Activated CD8-positive, alpha-beta memory T cell treated with anti-CD3 and anti-CD28 coated beads for 4 hours (primary cell): ENCODE measurements around the gene COL4A2.

ENCODE experiments used
- DNase-seq, 2 donors: peaks; one replicate each; pipeline ENCODE4 v3.0.0-alpha.2; 2020; ENCODE audit warnings: low read depth in 2 of 2

The COL4A2 gene

DNA sequence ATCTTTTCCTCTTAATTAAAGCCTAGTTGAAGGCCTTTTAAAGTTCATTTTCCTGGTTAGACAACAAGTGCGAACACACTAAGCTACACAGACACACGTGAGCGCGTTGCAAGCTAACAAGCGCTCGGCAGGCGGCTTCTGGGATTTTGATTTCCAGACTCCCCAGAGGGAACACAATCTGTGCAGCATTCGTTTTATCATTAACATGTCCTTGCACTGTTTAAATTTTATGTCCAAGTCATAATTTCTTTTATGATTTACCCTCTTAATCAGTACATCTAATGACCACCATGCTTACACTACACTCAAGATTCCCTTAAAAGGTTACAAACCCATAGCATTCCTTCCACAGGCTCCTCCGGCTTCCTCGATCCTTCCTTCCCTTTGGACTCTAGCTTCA lies 16.9 kb upstream of the COL4A2 start:
- DNase-seq = no peak

DNA sequence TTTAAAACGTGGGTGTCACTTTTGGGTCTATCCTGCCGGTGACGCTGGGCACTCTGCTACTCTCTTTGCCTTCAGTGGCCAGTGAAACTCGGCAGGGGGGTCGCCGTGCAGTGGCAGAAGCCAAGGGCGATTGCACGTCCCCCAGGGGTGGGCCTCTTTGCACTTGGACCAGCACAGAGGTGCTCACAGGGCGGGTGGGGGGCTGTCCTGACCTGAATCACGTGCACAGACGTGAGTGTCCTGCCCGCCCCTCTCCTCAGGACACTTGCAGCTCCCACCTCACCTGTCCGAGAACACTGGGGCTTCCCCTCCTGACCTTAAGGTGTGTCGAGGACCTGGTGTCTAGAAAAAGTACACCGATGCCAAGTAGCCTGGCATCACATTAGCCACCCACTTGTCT lies 16.3 kb upstream of the COL4A2 start:
- DNase-seq = no peak

DNA sequence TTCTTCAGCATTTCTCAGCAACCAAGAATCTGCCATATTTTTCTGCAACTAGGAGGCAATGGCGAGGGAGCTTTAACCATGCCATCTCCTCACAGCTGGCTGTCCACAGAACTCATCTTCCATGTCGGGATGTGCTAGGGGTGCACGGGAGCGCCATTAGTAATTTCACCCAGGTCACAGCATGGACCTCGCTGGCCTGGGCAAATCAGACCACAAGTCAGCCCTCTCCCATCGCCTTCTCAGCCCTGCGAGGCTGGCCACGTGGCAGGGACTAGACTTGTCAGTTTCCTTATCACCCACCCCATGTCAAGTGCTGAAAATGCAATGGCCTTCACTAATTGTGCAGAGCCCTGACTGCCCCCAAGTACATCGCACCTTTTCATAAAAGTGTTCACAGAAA lies 15.8 kb upstream of the COL4A2 start:
- DNase-seq = no peak

DNA sequence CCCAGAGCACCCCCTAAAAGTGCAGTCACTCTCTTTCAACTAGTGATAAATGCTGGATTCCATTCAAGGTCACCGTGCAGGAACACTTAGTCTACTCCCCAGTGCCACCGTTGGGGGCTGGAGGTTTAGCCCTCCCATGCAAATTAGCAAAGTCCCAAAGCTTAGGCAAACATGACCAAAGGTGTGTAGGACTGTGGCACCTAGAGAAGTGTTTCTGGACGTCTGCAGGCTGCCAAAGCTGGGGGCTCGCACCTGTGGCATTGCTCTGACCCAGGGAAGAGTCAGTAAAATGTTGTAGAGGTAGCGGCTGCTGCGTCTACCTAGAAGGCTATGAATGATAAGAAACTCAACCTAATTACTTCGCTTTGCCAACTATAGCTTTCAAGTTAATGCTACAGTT lies 14.0 kb upstream of the COL4A2 start:
- no peak for DNase-seq

DNA sequence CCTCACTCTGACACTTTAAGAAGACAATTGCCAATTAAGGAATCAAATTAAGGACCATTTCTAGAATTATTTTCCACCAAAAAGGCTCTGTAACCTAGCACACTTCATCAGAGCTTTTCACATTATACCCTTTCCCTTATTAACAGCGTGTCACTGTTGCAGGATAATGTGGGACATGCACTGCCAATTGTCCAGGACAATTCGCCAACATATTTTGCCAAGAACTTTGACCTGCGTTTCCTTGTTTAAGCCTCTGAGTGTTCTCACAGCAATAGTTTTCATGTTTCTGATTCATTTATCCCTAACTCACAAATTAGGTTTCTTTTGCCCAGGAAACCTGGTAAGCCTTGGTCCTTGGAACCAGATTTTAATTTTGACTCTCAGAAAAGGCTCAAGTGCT lies 13.4 kb upstream of the COL4A2 start:
- DNase-seq = no peak

DNA sequence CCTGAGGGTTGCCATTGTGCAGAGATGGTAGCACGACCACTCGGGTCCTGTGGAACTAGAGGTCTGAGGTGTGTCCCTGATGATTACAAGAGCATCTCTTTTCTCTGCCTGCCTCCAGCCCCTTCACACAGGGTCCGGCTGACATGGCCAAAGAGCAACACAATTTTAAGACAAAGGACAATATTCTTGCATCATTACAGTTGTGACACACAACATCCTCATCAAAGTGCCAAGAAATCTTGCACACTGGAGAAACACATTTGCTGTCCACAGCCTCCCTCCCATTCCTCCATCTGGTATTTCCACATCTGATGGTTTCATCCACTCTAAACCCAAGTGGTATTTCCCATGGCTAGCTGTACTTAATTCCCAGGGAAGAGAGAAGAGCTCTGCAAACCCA lies 12.9 kb upstream of the COL4A2 start:
- DNase-seq = no peak

DNA sequence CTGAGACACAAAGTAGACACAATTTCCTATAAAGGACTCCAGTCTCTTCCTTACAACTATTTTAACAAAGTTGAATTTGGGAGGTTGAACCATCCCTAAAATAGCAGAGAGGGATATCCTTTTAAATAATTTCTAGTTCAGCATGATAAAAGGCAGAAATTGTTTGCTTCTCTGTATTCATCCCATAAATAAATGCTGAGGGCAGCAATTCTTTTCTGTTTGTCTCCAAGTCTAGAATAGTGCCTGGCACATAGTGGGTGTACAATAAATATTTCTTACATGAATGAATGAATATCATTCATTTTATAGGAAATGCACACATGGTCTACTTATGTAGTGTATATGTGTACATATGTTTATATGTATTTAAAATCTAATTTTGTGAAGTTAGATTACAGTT lies 12.5 kb upstream of the COL4A2 start:
- DNase-seq = no peak

DNA sequence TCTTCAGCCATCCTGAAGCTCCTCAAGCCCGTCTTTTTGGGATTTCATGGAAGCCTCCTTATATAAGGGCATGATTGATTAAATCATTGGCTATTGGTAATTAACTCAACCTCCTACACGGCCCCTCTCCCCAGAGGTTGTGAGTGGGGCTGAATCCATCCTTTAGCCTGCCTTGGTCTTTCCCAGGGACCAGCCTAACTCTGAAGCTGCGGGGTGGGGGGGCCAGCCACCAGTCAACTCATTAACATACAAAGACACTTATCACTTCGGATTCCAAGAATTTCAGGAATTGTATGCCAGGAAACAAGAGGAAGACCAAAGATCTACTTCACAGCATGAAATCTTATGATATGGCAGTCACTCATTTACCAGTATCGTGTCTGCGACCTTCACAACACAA lies 10.1 kb upstream of the COL4A2 start:
- DNase-seq = no peak

DNA sequence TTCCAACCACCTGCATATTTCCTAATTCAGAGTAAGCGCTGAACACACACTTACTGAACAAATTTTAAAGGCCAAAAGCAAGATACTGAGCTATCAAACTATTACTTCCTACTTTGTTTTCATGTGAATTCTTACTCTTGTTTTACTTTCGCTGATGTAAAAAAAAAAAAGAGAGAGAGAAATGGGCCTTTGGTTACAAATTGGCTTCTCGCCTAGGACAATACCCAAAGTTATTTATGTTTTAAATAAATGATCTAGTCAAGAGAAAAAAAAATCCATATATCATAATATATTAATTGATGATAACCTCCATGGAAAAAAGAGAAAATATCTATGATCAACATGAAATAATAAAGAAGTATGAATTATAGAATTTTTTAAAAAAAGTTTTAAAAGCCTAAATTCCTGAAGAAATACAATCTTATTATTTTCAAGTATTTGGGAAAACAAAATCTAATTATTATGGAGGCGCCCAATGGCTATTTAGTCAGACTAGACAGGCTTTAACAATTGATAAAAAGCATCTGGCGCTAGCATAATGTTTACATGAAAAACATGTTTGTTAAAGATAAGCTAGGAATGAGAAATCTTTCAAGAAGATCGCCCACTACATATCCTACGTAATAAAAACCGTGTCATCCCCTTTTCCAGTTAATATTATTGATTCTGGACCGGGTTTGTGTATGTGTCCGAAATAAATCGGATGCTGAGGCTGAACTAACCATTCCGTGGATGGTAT lies 9.1 kb upstream of the COL4A2 start:
- no peak for DNase-seq

DNA sequence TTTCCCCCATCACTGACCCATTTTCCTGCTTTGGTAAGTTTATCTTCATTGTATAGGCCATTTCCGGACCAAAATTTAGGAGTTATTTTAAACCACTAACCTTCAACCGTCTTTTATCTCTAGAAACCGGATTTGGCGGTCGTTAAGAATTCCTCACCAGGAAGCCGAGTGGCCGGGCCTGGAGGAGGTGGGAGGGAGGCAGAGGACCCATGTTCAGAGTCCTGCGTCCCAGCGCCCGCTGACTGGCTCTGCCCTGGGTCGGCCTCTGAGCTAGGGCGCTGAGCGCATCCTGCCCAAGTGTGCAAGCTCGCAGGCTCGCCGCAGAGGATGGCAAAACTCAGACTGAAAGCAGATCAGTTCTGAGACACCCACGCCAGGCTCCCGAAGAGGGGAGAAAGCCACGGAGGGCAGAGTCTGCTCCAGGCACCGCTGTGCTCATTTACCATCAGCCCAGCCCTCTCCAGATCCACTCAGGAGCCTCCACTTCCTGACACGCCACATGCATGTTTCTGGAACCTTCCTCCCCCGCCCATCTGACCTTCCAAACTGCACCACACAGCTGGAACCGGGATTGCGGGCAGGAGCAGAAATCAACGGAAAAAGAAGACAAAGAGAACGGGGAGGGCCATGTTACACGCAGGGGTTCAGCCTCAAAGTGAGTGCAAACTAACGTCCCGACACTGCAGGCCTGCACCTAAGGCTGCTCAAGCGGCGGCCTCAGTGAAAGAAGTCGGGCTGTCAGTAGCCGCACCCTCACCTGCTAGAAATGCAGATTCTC lies 8.4 kb upstream of the COL4A2 start:
- DNase-seq = no peak

DNA sequence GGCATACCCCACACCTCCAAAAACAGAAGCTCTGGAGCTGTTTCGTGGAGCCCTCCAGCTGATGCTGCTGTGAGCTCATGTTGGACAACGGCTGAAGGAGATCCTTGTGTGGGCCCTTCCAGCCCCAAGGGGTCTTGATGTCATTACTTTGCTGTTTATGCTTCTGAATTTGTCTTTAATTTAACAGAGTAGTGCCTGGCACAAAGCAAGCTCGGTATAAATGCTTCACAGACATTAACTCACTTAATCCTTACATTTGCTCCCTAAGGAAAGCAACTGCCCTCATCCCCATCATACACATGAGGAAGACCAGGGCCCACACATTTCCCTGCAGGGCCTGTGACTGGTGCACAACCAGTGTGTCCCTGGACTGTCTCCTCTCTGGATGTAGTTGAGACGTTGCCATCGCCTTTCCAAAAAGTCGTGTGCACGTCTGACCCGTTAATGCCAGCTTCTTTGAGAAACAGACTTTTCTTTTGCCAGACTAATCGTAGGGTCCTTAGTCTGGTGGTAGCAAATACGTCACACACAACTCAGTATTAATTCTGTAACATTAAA lies 7.7 kb upstream of the COL4A2 start:
- no peak for DNase-seq

DNA sequence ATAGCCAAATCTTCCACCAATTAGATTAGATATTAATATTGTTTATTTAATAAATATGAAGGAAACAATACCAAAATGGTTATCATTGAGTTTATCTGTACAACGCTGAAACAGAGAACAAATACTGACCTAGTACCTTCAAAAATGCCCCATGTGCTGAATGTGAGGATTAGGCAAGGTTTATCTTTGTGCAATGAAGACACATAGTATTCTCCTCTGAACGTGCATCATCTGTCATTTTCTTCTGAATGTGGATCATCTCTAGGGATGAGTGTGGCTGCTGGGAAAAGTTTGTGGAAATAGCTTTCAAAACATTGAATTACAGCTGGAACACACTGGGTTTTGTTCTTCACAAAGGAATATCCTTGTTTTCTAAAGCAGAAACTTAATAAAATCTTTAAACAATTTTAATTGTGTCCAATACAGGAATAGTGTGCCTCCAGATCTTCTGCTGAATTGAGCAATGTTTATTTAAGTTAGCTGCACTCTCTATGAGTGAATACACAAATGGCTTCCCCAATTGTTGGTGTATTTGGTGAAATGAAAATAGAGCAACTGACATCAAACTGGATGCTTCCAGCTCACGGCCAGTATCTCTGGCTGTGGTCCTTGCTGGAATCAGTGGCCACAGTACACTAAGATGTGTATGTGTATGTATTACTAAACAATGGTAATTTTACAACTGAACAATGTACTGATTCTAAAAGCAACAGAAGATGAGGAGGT lies 6.8 kb upstream of the COL4A2 start:
- no peak for DNase-seq

DNA sequence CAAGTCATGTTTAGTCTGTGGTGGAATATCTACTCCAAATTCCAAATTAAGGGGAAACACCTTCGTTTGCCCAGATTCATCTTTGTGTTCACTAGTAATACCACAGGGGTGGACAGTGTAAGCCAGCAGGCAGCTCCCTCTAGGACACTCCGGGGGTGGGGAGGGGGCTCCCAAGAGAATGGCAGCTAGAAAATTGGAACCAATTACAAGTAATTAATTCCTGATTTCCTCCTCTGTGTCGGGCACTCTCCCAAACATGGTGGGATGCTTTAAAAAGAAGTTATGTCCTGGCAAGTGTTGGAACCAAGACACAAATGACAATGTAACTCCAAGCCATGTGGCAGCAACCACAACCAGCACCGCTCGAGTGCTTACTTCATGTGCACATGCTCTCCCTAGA lies 6.0 kb upstream of the COL4A2 start:
- no peak for DNase-seq

DNA sequence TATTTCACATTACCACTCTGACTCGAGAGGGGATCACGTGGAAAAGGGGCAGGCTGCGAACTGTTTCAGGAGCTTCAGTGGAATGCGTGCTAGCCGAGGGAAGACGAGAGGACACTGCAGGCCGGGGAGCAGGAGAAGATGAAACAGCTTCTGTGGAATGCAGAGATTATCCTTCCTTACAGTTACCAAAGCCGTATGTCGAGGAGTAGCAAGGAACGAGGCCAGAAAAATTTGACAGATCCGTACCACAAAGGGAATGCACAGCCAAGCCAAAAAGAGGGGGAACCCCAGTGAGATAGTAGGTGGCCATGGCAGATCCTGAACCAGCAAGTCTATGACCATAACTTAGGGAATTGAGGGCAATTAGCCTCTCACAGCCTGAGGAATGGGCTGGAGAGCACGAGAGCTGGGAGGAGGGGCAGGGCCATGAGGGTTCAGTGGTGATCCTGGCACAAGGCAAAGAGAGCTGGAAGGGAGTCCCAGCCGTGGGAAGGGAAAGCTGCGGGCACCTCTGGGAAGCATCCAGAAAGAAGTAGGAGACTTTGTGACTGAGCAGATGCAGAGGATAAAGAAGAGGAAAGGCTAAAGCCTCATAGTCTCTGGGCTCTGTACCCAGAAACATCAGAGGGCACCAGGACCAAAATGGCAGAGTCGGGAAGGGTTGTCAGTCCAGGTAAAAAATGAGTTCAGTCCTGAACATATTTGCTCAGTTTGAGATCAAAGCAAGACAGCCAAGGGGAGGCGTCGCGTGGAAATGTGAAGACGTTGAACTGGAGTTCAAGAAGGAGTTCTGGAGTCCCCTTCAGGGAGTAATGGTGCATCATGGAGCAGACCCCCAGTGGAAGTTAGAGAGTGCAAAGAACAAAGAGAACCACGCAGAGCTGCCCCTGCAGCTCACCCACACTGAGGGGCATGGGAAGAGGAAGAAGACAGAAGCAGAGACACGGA lies 5.2 kb upstream of the COL4A2 start:
- no peak for DNase-seq

DNA sequence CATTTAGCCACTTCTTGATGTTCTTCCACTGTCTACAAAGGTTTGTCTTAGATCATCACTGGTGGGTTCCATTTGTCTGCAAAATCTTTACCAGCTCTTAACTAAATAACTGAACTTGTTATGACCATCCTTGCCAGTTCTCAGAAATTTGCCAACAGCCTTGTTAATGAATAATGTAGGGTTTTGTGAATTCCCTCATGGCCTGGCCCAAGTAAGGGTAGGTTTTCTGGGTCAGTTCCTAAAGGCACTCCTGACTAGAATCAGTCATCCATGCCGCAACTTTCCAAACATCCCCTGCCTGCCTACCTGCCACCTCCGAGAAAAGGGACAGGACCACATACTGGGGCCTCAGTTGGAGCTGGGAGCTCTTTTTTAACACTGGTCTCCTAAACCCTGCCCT lies 4.1 kb upstream of the COL4A2 start:
- DNase-seq = no peak

DNA sequence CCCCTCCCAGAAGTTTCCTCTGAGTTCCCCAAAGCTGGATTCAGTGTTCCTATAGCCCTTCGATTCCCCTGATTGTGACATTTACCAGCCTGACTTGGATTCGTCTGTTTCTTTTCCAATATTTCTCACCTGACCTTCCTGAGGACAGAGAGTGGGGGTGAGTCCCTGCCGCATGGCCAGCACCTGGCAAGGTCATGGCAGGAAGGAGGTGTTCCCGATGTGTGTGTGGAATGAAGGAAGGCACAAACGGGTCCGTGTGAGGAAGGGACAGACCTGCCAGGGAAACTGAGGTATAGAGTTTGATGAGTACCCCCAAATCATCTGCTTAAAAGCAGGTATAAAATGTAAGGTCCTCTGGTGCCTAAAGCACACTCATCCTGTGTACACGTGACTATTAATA lies 3.4 kb upstream of the COL4A2 start:
- no peak for DNase-seq

DNA sequence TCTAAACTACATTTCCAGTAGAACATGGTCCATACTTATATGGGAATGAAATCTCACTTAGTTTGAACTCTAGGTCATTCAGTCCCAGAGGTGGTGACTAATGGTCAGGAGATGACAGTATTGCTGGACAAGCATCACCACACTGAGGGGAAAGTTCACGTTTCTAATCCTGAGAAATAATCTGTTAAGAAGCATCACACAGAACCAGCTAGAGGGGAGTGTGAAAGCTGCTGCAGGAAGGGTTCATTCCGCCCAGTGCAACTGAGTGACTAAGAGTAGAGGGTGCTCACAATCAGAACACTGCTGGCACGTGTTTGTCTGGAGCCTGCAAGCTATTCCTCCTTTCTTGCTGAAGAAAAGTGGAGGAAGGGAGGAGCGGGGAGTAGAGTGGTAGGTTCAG lies 2.8 kb upstream of the COL4A2 start:
- no peak for DNase-seq

DNA sequence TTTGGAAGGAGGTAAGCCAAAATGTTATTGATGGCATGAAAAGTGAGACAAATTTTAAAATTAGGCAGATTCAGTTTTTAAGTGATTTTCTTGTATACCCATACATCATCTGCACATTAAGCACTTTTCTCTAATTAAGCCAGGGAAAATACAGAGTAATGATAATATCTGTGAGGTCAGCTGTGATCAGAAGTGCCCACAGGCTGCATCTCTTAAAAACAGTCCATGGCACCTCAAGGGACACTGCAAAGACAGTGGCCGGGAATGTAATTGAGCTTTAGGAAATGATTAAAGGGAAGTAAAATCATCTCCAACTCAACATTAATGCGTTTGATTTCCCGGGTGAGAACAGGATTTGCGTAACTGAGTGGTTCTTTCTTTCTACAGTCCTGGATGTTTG lies 2.1 kb upstream of the COL4A2 start:
- no peak for DNase-seq

DNA sequence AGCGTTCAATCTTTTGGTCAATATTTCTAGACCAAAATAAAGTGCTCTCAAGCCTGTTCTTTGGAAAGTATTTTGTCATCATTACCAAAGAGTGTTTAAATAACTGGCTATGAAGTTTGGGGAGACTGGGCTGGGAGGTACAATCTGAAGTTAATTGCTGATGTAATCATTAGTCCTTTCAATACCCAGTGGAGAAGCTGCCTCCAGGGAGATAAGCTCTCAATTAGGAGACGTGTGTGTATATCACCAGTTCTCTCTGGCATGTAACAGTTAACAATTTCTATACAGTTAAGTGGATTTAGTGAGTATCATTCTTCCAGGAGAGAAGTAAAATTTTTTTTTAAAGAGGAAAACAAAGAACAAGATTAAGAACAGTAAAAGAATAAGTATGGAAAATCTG lies 1.5 kb upstream of the COL4A2 start:
- DNase-seq = no peak

DNA sequence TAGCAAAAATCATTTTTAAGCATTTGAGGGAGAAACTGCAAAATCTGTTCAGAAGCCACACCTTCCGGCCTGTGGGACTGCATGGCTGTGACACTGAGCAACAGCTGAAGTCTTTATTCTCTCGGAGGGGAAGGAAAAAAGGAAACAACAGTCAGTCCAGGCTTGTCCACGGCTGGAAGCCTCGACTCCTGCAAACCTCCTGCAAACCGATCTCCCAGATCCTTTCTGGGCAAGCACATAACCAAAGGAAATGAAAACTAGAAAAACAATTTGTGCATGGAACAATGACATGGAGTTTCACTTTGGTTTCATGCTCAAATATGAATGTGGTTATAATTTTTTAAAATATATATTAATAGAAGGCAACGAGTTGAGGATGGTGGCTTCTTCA lies 1.1 kb upstream of the COL4A2 start:
- no peak for DNase-seq

DNA sequence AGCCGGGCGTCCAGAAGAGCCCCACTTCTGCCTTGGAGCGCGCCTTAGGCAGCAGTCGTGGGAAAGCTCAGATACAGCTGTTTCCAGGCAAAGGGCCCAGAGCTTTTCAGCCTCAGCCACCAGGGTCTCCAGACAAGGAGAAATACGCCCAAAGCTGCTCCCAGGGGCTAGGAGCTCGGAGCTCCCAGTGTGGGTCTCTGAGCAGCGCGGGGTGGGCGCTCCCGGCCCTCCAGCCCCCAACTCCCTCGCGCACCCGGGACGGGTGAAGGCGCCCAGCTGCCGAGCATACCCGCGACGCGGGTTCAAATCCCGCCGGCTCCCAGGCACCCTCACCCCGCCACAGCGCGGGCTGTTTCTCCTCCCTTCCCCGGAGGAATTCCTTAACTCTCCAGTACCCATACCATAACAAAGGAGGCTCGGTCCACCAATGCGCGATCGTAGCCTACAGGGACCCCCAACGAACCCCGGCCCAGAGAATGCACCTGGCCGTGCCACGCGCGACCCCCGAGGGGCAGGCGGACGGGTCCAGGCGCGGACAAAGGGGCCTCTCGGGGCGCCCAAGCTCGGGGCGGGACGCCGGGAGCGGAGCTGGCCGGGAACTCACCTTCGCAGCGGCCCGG lies 634 bp upstream of the COL4A2 start:
- DNase-seq = no peak
